CD4-positive, alpha-beta T cell (primary cell): ENCODE results near the gene RIOK2. TPM values are rescaled to one million over a fixed set of nuclear protein-coding genes. Genes with fewer than 3 reads are reported as not detected.
A peak's percentile ranks its signal among the peaks of the same experiment; 100 is the strongest.

Experiments
- ATAC-seq: fragments of 200-7000 bp; cut with Tn5 transposase; one replicate; pipeline ENCODE4 v1.10.0; 2022; ENCODE audit warnings: mild to moderate bottlenecking; ENCODE audit not compliant: poor library complexity
- CTCF ChIA-PET: fragments of 350-600 bp; sonication (Branson Sonifier 250); formaldehyde crosslinking; loops from one replicate; lab custom pipeline; 2021; ENCODE audit warnings: antibody characterized with exemption, inconsistent platforms; lab: Charles Lee
- POLR2A ChIA-PET: fragments of 350-600 bp; sonication (Branson Sonifier 250); formaldehyde crosslinking; loops from one replicate; lab custom pipeline; 2021; ENCODE audit warnings: antibody characterized with exemption, inconsistent platforms; lab: Charles Lee
- DNase-seq, 14 experiments: peaks; one replicate each; pipeline ENCODE4 v3.0.0-alpha.2; 2013 to 2020; ENCODE audit warnings: mixed read lengths in 2 of 14
- H3K27ac ChIP-seq, 2 donors: one replicate each; pipeline versions ENCODE4 v1.5.1 to v1.7.0; 2013; ENCODE audit warnings: low read length in 2 of 2, low read depth in 1 of 2, mild to moderate bottlenecking in 1 of 2
- H3K27me3 ChIP-seq, 2 experiments: 1 replicate in 1 of 2; 2 replicates in 1 of 2; pipeline versions ENCODE4 v1.6.1 to v1.7.0; 2013; ENCODE audit warnings: low read length in 2 of 2, control low read depth in 1 of 2, mild to moderate bottlenecking in 1 of 2, moderate library complexity in 1 of 2; ENCODE audit not compliant: insufficient read depth in 2 of 2, control insufficient read depth in 1 of 2
- H3K36me3 ChIP-seq: one replicate; pipeline ENCODE4 v1.6.1; 2013; ENCODE audit warnings: low read length, control low read depth; ENCODE audit not compliant: insufficient read depth
- H3K4me1 ChIP-seq: one replicate; pipeline ENCODE4 v1.6.1; 2013; ENCODE audit warnings: low read length, control low read depth; ENCODE audit not compliant: insufficient read depth
- H3K4me3 ChIP-seq: one replicate; pipeline ENCODE4 v1.5.1; 2013; ENCODE audit warnings: mild to moderate bottlenecking, low read length, moderate library complexity
- H3K9me3 ChIP-seq, 2 experiments: 1 replicate in 1 of 2; 2 replicates in 1 of 2; pipeline versions ENCODE4 v1.6.1 to v1.7.0; 2013; ENCODE audit warnings: low read length in 2 of 2, mild to moderate bottlenecking in 2 of 2, control low read depth in 1 of 2, moderate library complexity in 1 of 2; ENCODE audit not compliant: control insufficient read depth in 1 of 2, insufficient read depth in 1 of 2
- H3K27ac Mint-ChIP-seq: one replicate; pipeline ENCODE4 v1.8.0; 2020; ENCODE audit warnings: mixed read lengths
- H3K27me3 Mint-ChIP-seq: one replicate; pipeline ENCODE4 v1.8.0; 2021; ENCODE audit warnings: mixed read lengths
- H3K36me3 Mint-ChIP-seq: one replicate; pipeline ENCODE4 v1.8.0; 2021; ENCODE audit warnings: low read depth, mixed read lengths
- H3K4me1 Mint-ChIP-seq: one replicate; pipeline ENCODE4 v1.8.0; 2021; ENCODE audit warnings: low read depth, mixed read lengths
- H3K4me3 Mint-ChIP-seq: one replicate; pipeline ENCODE4 v1.8.0; 2020; ENCODE audit warnings: mild to moderate bottlenecking, mixed read lengths
- H3K9me3 Mint-ChIP-seq: one replicate; pipeline ENCODE4 v1.8.0; 2020; ENCODE audit warnings: mixed read lengths
- intact Hi-C, 2 experiments: fragments of 100-400 bp; cut with DNase I in 1 of 2; cut with micrococcal nuclease in 1 of 2; formaldehyde crosslinking; loops; one replicate each; pipeline versions ENCODE4 v1.15.1 to v1.9.0; 2023 to 2025; cut with DNase I, micrococcal nuclease
- total RNA-seq, 174 experiments: library from RNA in 2 of 174; stranded (reverse) in 2 of 174; gene quantifications; one replicate each; pipeline ENCODE4 v1.2.3 and lab custom pipeline; 2021 to 2026
- TF ChIP-seq, protein P1 (sequence below): fragments of 200-600 bp; IDR thresholded peaks from one replicate; pipeline ENCODE4 v1.8.0; 2022; ENCODE audit warnings: antibody characterized with exemption, mild to moderate bottlenecking

The RIOK2 gene
- total RNA-seq, 2 experiments from 2014 or later: 25.1 to 26.0 TPM

DNA sequence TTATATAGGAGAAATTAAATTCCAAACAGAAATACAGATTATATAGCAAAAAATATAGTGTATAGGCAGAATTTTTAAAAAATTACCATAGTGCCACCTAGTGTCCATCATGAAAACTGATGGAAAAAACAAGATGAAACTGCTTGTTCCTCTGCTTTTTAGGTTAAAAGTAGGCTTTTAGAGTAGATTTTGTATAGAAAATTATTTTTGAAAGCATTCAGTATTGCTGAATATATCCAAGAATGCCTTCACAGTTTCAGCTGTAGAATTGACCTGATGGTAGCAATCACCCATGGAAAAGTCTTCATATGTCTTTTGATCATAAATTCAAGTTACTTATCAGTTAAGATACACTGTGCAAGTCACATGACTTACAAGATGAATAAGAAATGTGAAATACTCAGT, 19.7 kb downstream of the RIOK2 start:
- Mint-ChIP-seq H3K36me3 (peaks cover 86% of the 10 kb centered on the region), H3K9me3 (no peaks in the 10 kb centered on the region), H3K4me1 (peaks cover 23% of the 10 kb centered on the region), H3K4me3 (no peak overlapping the region), H3K27me3 (no peaks in the 10 kb centered on the region), H3K27ac (no peak overlapping the region)
- H3K4me3 ChIP-seq: no peak overlapping the region
- TF ChIP-seq, protein P1, sequence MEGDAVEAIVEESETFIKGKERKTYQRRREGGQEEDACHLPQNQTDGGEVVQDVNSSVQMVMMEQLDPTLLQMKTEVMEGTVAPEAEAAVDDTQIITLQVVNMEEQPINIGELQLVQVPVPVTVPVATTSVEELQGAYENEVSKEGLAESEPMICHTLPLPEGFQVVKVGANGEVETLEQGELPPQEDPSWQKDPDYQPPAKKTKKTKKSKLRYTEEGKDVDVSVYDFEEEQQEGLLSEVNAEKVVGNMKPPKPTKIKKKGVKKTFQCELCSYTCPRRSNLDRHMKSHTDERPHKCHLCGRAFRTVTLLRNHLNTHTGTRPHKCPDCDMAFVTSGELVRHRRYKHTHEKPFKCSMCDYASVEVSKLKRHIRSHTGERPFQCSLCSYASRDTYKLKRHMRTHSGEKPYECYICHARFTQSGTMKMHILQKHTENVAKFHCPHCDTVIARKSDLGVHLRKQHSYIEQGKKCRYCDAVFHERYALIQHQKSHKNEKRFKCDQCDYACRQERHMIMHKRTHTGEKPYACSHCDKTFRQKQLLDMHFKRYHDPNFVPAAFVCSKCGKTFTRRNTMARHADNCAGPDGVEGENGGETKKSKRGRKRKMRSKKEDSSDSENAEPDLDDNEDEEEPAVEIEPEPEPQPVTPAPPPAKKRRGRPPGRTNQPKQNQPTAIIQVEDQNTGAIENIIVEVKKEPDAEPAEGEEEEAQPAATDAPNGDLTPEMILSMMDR: peak; percentile 84
- H3K36me3 ChIP-seq: peaks cover 68% of the 10 kb centered on the region
- H3K27ac ChIP-seq: no peak overlapping the region
- H3K27me3 ChIP-seq: no peaks in the 10 kb centered on the region
- intact Hi-C loops: loop anchor here (1.0 to 10.0 kb wide), 8 partner anchors 161 to 819 kb away; partner anchors contain the start of gene ERAP1 (in 1 of the 2)
- CTCF ChIA-PET: interaction anchor here (1.2 to 3.1 kb wide), 4 partner anchors 20 to 411 kb away, joined by 6 to 19 read pairs (median 8); partner anchors contain the start of gene RIOK2
- peak in 3 of 14 experiments; percentile 43 to 56 (median 46) for DNase-seq
- no peaks in the 10 kb centered on the region for H3K4me1 ChIP-seq
- ATAC-seq: no peak
- H3K9me3 ChIP-seq: peaks cover 2% of the 10 kb centered on the region in 2 experiments
- POLR2A ChIA-PET: interaction anchor here (0.6 to 1.7 kb wide), 5 partner anchors 287 to 411 kb away, joined by 3 to 7 read pairs (median 4); partner anchors contain the start of genes ERAP1 and ERAP2

DNA sequence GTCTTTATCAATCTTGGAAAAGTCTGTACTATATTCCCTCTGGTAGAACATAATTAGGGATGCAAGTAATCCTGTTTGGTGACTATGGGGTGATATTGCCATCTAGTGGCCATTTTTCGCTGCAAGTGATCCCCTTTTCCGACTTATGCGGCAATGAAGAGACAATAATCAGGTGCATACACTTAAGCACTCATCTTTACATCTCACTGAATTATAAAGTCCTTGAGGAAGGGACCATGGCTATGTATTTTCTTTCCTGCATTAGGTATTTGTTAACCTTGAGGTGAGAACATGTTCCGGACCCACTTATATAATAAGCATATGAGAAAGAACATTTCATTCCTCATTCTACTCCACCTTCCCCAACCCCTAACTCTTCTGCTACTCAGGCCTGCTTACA, 21.0 kb downstream of the RIOK2 start:
- no peak overlapping the region for H3K4me3 Mint-ChIP-seq
- H3K4me1 ChIP-seq: no peaks in the 10 kb centered on the region
- peaks cover 14% of the 10 kb centered on the region for H3K4me1 Mint-ChIP-seq
- DNase-seq: peak in 12 of 14 experiments; percentile 16 to 82 (median 34)
- ATAC-seq: peak; percentile 49
- CTCF ChIA-PET: interaction anchor here (0.6 to 3.1 kb wide), 10 partner anchors 12 to 1797 kb away, joined by 3 to 19 read pairs (median 3); partner anchors contain the start of gene LIX1
- H3K36me3 Mint-ChIP-seq: peaks cover 86% of the 10 kb centered on the region
- TF ChIP-seq, protein P1: peak; percentile 98
- intact Hi-C loops: loop anchor here (1.0 to 10.0 kb wide), 6 partner anchors 160 to 817 kb away; partner anchors contain the start of gene ERAP1 (in 1 of the 2)
- H3K27me3 ChIP-seq: no peaks in the 10 kb centered on the region
- POLR2A ChIA-PET: interaction anchor here (0.7 to 1.7 kb wide), 3 partner anchors 290 to 410 kb away, joined by 3 to 13 read pairs (median 4); no protein-coding TSS in a partner anchor
- H3K9me3 ChIP-seq: peaks cover 4 to 15% of the 10 kb centered on the region in 2 experiments
- H3K27ac ChIP-seq: no peak overlapping the region
- no peak overlapping the region for H3K4me3 ChIP-seq
- H3K27me3 Mint-ChIP-seq: no peaks in the 10 kb centered on the region
- peaks cover 57% of the 10 kb centered on the region for H3K36me3 ChIP-seq
- no peak overlapping the region for H3K27ac Mint-ChIP-seq
- peaks cover 9% of the 10 kb centered on the region for H3K9me3 Mint-ChIP-seq

DNA sequence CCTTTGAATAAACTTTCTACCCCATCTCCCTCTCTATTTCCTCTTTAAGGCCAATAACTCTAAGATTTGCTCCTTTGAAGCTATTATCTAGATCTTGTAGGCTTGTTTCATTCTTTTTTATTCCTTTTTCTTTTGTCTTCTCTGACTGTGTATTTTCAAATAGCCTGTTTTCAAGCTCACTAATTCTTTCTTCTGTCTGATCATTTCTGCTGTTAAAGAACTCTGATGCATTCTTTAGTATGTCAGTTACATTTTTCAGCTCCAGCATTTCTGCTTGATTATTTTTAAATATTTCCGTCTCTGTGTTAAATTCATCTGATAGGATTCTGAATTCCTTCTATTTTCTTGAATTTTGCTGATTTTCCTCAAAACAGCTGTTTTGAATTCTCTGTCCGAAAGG, 25.4 kb downstream of the RIOK2 start:
- DNase-seq (no peak), ATAC-seq (no peak)
- intact Hi-C loops: no loop called here
- peaks cover 3% of the 10 kb centered on the region for H3K4me1 Mint-ChIP-seq
- no peak overlapping the region for H3K27ac Mint-ChIP-seq
- H3K4me3 ChIP-seq: no peak overlapping the region
- no peaks in the 10 kb centered on the region for H3K27me3 ChIP-seq
- peaks cover 13% of the 10 kb centered on the region for H3K9me3 Mint-ChIP-seq
- ChIA-PET CTCF (interaction anchor here (1.2 kb wide), 1 partner anchor 8 kb away, joined by 4 read pairs; no protein-coding TSS in a partner anchor), POLR2A (no interaction called here)
- H3K9me3 ChIP-seq: peaks cover 4 to 16% of the 10 kb centered on the region in 2 experiments
- H3K27me3 Mint-ChIP-seq: no peaks in the 10 kb centered on the region
- H3K4me1 ChIP-seq: no peaks in the 10 kb centered on the region
- H3K27ac ChIP-seq: no peak overlapping the region
- TF ChIP-seq, protein P1: no peak
- peaks cover 55% of the 10 kb centered on the region for H3K36me3 Mint-ChIP-seq
- H3K36me3 ChIP-seq: peaks cover 25% of the 10 kb centered on the region
- H3K4me3 Mint-ChIP-seq: no peak overlapping the region
